ENCODE results near the gene WDR45.

Gene WDR45

GRCh38 chrX:49116716-49117115, 37.0 kb upstream of the WDR45 start:
- no peak for TF ChIP-seq BHLHE40 (IDR thresholded peaks at IDR 0.05; ENCODE audit: borderline replicate concordance)
- TF ChIP-seq ARNT (IDR thresholded peaks at IDR 0.05) = no peak
- TF ChIP-seq HDGF (IDR thresholded peaks at IDR 0.05; ENCODE audit: borderline replicate concordance) = no peak
- TF ChIP-seq ELF4 (IDR thresholded peaks at IDR 0.05) = no peak
- no peak for TF ChIP-seq FOXM1 (IDR thresholded peaks at IDR 0.05; ENCODE audit: borderline replicate concordance)
- TF ChIP-seq LEF1 (IDR thresholded peaks at IDR 0.05; ENCODE audit: borderline replicate concordance) = no peak
- TF ChIP-seq L3MBTL2 (conservative IDR thresholded peaks at IDR 0.05) = no peak
- TF ChIP-seq SUZ12 (IDR thresholded peaks at IDR 0.05) = no peak
- TF ChIP-seq FOXK2 (IDR thresholded peaks at IDR 0.05) = no peak
- TF ChIP-seq NFRKB (IDR thresholded peaks at IDR 0.05) = no peak
- no peak for TF ChIP-seq FOXA1 (IDR thresholded peaks at IDR 0.05)
- no peak for TF ChIP-seq SP1 (IDR thresholded peaks at IDR 0.05)
- TF ChIP-seq PKNOX1 (IDR thresholded peaks at IDR 0.05) = no peak
- no peak for TF ChIP-seq ZNF384 (IDR thresholded peaks at IDR 0.05)
- TF ChIP-seq TARDBP (IDR thresholded peaks at IDR 0.05) = no peak
- no peak for TF ChIP-seq CTBP1 (IDR thresholded peaks at IDR 0.05; ENCODE audit: borderline replicate concordance)
- ChIA-PET CTCF (no interaction called here), POLR2A (no interaction called here)
- no peak for DNase-seq (ENCODE audit: extremely low spot score)

GRCh38 chrX:49116076-49116475, 36.4 kb upstream of the WDR45 start:
- no peak for TF ChIP-seq SP1 (IDR thresholded peaks at IDR 0.05)
- no peak for TF ChIP-seq LEF1 (IDR thresholded peaks at IDR 0.05; ENCODE audit: borderline replicate concordance)
- TF ChIP-seq ARNT (IDR thresholded peaks at IDR 0.05) = no peak
- no peak for TF ChIP-seq ELF4 (IDR thresholded peaks at IDR 0.05)
- TF ChIP-seq HDGF (IDR thresholded peaks at IDR 0.05; ENCODE audit: borderline replicate concordance) = no peak
- no peak for TF ChIP-seq CTBP1 (IDR thresholded peaks at IDR 0.05; ENCODE audit: borderline replicate concordance)
- no peak for TF ChIP-seq TARDBP (IDR thresholded peaks at IDR 0.05)
- no peak for TF ChIP-seq NFRKB (IDR thresholded peaks at IDR 0.05)
- POLR2A ChIA-PET = no interaction called here
- CTCF ChIA-PET = no interaction called here
- DNase-seq (ENCODE audit: extremely low spot score) = no peak

GRCh38 chrX:49111791-49112190, 32.1 kb upstream of the WDR45 start:
- no peak for DNase-seq (ENCODE audit: extremely low spot score)
- ChIA-PET POLR2A (no interaction called here), CTCF (no interaction called here)
- TF ChIP-seq PKNOX1 (IDR thresholded peaks at IDR 0.05) (no peak), L3MBTL2 (conservative IDR thresholded peaks at IDR 0.05) (no peak), ZNF384 (IDR thresholded peaks at IDR 0.05) (no peak), ELF4 (IDR thresholded peaks at IDR 0.05) (no peak)

- ChIA-PET POLR2A (no interaction called here), CTCF (no interaction called here)
- no peak for TF ChIP-seq NFRKB (IDR thresholded peaks at IDR 0.05)
- TF ChIP-seq HDGF (IDR thresholded peaks at IDR 0.05; ENCODE audit: borderline replicate concordance) = no peak
- TF ChIP-seq CTBP1 (IDR thresholded peaks at IDR 0.05; ENCODE audit: borderline replicate concordance) = no peak
- TF ChIP-seq BHLHE40 (IDR thresholded peaks at IDR 0.05; ENCODE audit: borderline replicate concordance) = no peak
- TF ChIP-seq FOXK2 (IDR thresholded peaks at IDR 0.05) = no peak
- no peak for TF ChIP-seq FOXA1 (IDR thresholded peaks at IDR 0.05)
- no peak for TF ChIP-seq SP1 (IDR thresholded peaks at IDR 0.05)
- no peak for TF ChIP-seq PKNOX1 (IDR thresholded peaks at IDR 0.05)
- no peak for TF ChIP-seq ZNF384 (IDR thresholded peaks at IDR 0.05)
- no peak for TF ChIP-seq LEF1 (IDR thresholded peaks at IDR 0.05; ENCODE audit: borderline replicate concordance)
- TF ChIP-seq L3MBTL2 (conservative IDR thresholded peaks at IDR 0.05) = no peak
- no peak for TF ChIP-seq FOXM1 (IDR thresholded peaks at IDR 0.05; ENCODE audit: borderline replicate concordance)
- no peak for DNase-seq (ENCODE audit: extremely low spot score)
Observed at GRCh38 chrX:49110417-49110816, 30.7 kb upstream of the WDR45 start.

- DNase-seq (ENCODE audit: extremely low spot score) = no peak
- CTCF ChIA-PET = interaction anchor here (0.7 kb wide), 1 partner anchor 36 kb away, joined by 3 read pairs; no protein-coding TSS in a partner anchor
Observed at GRCh38 chrX:49108641-49109040, 29.0 kb upstream of the WDR45 start.

More at GRCh38 chrX:49108641-49109040, 29.0 kb upstream of the WDR45 start:
- no peak for TF ChIP-seq ELF4 (IDR thresholded peaks at IDR 0.05)
- TF ChIP-seq SP1 (IDR thresholded peaks at IDR 0.05) = no peak
- no peak for TF ChIP-seq LEF1 (IDR thresholded peaks at IDR 0.05; ENCODE audit: borderline replicate concordance)
- TF ChIP-seq TARDBP (IDR thresholded peaks at IDR 0.05) = no peak
- TF ChIP-seq L3MBTL2 (conservative IDR thresholded peaks at IDR 0.05) = no peak
- TF ChIP-seq PKNOX1 (IDR thresholded peaks at IDR 0.05) = no peak
- no peak for TF ChIP-seq HDGF (IDR thresholded peaks at IDR 0.05; ENCODE audit: borderline replicate concordance)
- no peak for TF ChIP-seq CTBP1 (IDR thresholded peaks at IDR 0.05; ENCODE audit: borderline replicate concordance)
- TF ChIP-seq BHLHE40 (IDR thresholded peaks at IDR 0.05; ENCODE audit: borderline replicate concordance) = no peak
- POLR2A ChIA-PET = no interaction called here

All from HEK293T (cell line).